ENCODE data around the gene MYADML2. TPM values are rescaled to one million over a fixed set of nuclear protein-coding genes. Genes with fewer than 3 reads are reported as not detected.

Gene MYADML2
- total and polyA plus RNA-seq, 2 of the 8 experiments (the other 6 are each of a cell fraction or from before 2014, with no cell fraction given), result 0.26 to 0.47 TPM

DNA sequence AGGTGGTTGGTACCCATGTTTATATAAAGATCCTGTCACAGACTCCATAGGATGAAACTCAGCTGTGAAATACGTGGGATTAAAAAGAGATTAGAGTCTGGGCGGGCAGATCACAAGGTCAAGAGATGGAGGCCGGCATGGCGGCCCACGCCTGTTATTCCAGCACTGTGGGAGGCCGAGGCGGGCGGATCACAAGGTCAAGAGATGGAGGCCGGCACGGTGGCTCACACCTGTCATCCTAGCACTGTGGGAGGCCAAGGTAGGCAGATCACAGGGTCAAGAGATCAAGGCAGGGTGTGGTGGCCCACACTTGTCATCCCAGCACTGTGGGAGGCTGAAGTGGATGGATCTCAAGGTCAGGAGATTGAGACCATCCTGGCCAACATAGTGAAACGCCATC is 51.6 kb downstream of the MYADML2 start (continued):
- TF ChIP-seq, protein P1, sequence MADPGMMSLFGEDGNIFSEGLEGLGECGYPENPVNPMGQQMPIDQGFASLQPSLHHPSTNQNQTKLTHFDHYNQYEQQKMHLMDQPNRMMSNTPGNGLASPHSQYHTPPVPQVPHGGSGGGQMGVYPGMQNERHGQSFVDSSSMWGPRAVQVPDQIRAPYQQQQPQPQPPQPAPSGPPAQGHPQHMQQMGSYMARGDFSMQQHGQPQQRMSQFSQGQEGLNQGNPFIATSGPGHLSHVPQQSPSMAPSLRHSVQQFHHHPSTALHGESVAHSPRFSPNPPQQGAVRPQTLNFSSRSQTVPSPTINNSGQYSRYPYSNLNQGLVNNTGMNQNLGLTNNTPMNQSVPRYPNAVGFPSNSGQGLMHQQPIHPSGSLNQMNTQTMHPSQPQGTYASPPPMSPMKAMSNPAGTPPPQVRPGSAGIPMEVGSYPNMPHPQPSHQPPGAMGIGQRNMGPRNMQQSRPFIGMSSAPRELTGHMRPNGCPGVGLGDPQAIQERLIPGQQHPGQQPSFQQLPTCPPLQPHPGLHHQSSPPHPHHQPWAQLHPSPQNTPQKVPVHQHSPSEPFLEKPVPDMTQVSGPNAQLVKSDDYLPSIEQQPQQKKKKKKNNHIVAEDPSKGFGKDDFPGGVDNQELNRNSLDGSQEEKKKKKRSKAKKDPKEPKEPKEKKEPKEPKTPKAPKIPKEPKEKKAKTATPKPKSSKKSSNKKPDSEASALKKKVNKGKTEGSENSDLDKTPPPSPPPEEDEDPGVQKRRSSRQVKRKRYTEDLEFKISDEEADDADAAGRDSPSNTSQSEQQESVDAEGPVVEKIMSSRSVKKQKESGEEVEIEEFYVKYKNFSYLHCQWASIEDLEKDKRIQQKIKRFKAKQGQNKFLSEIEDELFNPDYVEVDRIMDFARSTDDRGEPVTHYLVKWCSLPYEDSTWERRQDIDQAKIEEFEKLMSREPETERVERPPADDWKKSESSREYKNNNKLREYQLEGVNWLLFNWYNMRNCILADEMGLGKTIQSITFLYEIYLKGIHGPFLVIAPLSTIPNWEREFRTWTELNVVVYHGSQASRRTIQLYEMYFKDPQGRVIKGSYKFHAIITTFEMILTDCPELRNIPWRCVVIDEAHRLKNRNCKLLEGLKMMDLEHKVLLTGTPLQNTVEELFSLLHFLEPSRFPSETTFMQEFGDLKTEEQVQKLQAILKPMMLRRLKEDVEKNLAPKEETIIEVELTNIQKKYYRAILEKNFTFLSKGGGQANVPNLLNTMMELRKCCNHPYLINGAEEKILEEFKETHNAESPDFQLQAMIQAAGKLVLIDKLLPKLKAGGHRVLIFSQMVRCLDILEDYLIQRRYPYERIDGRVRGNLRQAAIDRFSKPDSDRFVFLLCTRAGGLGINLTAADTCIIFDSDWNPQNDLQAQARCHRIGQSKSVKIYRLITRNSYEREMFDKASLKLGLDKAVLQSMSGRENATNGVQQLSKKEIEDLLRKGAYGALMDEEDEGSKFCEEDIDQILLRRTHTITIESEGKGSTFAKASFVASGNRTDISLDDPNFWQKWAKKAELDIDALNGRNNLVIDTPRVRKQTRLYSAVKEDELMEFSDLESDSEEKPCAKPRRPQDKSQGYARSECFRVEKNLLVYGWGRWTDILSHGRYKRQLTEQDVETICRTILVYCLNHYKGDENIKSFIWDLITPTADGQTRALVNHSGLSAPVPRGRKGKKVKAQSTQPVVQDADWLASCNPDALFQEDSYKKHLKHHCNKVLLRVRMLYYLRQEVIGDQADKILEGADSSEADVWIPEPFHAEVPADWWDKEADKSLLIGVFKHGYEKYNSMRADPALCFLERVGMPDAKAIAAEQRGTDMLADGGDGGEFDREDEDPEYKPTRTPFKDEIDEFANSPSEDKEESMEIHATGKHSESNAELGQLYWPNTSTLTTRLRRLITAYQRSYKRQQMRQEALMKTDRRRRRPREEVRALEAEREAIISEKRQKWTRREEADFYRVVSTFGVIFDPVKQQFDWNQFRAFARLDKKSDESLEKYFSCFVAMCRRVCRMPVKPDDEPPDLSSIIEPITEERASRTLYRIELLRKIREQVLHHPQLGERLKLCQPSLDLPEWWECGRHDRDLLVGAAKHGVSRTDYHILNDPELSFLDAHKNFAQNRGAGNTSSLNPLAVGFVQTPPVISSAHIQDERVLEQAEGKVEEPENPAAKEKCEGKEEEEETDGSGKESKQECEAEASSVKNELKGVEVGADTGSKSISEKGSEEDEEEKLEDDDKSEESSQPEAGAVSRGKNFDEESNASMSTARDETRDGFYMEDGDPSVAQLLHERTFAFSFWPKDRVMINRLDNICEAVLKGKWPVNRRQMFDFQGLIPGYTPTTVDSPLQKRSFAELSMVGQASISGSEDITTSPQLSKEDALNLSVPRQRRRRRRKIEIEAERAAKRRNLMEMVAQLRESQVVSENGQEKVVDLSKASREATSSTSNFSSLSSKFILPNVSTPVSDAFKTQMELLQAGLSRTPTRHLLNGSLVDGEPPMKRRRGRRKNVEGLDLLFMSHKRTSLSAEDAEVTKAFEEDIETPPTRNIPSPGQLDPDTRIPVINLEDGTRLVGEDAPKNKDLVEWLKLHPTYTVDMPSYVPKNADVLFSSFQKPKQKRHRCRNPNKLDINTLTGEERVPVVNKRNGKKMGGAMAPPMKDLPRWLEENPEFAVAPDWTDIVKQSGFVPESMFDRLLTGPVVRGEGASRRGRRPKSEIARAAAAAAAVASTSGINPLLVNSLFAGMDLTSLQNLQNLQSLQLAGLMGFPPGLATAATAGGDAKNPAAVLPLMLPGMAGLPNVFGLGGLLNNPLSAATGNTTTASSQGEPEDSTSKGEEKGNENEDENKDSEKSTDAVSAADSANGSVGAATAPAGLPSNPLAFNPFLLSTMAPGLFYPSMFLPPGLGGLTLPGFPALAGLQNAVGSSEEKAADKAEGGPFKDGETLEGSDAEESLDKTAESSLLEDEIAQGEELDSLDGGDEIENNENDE (IDR thresholded peaks at IDR 0.05; ENCODE audit: insufficient replicate concordance, low read length), result no peak
- no peak for TF ChIP-seq SP2 (IDR thresholded peaks at IDR 0.05; ENCODE audit: low read length)
- no peak for TF ChIP-seq TCF12 (IDR thresholded peaks at IDR 0.05; ENCODE audit: low read depth, low read length)
